Muscle layer of colon (tissue), 2 donors: Measurements from ENCODE around the gene GPC4.
"Not testable (repeated sequence)": the region's sequence is repeated elsewhere in the genome, so short reads cannot be mapped to it uniquely, and the experiment has no call there.

Experiments
- H3K27ac ChIP-seq: one replicate; pipeline ENCODE4 v1.7.0; 2013; ENCODE audit warnings: low read depth, mild to moderate bottlenecking, low read length, moderate library complexity
- H3K27me3 ChIP-seq, 2 donors: one replicate each; pipeline ENCODE4 v1.7.0; 2013; ENCODE audit warnings: low read length in 2 of 2, mild to moderate bottlenecking in 2 of 2; ENCODE audit not compliant: insufficient read depth in 2 of 2, control insufficient read depth in 1 of 2
- H3K36me3 ChIP-seq: one replicate; pipeline ENCODE4 v1.7.0; 2013; ENCODE audit warnings: mild to moderate bottlenecking, low read length; ENCODE audit not compliant: insufficient read depth
- H3K4me1 ChIP-seq: one replicate; pipeline ENCODE4 v1.7.0; 2013; ENCODE audit warnings: mild to moderate bottlenecking, low read length; ENCODE audit not compliant: insufficient read depth
- H3K4me3 ChIP-seq, 2 donors: one replicate each; pipeline ENCODE4 v1.7.0; 2013; ENCODE audit warnings: low read length in 2 of 2, low read depth in 1 of 2, mild to moderate bottlenecking in 1 of 2, moderate library complexity in 1 of 2
- H3K9ac ChIP-seq: one replicate; pipeline ENCODE4 v1.7.0; 2013; ENCODE audit warnings: low read length
- H3K9me3 ChIP-seq: one replicate; pipeline ENCODE4 v1.7.0; 2013; ENCODE audit warnings: mild to moderate bottlenecking, low read length
- donor health status: abdominal sarcoma.
- donor health status: Adenocarcinoma of cecum.

GPC4 gene

GRCh38 chrX:133325422-133325821, 89.9 kb downstream of the GPC4 start:
- H3K36me3 ChIP-seq: no peaks in the 10 kb centered on the region
- H3K27ac ChIP-seq: no peak overlapping the region
- H3K27me3 ChIP-seq: peaks cover 0 to 10% of the 10 kb centered on the region in 2 donors
- H3K4me1 ChIP-seq: peaks cover 27% of the 10 kb centered on the region
- H3K9ac ChIP-seq: no peak overlapping the region
- no peaks in the 10 kb centered on the region for H3K9me3 ChIP-seq
- no peak overlapping the region for H3K4me3 ChIP-seq

- peaks cover 17% of the 10 kb centered on the region for H3K4me1 ChIP-seq
- H3K9ac ChIP-seq: no peak overlapping the region
- no peaks in the 10 kb centered on the region for H3K36me3 ChIP-seq
- peaks cover 0 to 10% of the 10 kb centered on the region in 2 donors for H3K27me3 ChIP-seq
- H3K9me3 ChIP-seq: no peaks in the 10 kb centered on the region
- H3K4me3 ChIP-seq: no peak overlapping the region
- H3K27ac ChIP-seq: no peak overlapping the region
These were observed 91.9 kb downstream of the GPC4 start for GRCh38 chrX:133323431-133323830.

GRCh38 chrX:133322269-133322668, 93.0 kb downstream of the GPC4 start:
- H3K4me3 ChIP-seq, H3K9ac ChIP-seq, H3K27me3 ChIP-seq, H3K36me3 ChIP-seq, H3K9me3 ChIP-seq, H3K27ac ChIP-seq: not testable (repeated sequence)
- H3K4me1 ChIP-seq: peaks cover 11% of the 10 kb centered on the region

- H3K27ac ChIP-seq: no peak overlapping the region
- H3K36me3 ChIP-seq: no peaks in the 10 kb centered on the region
These were observed 93.8 kb downstream of the GPC4 start for GRCh38 chrX:133321451-133321850.

GRCh38 chrX:133314281-133314680, 101.0 kb downstream of the GPC4 start:
- H3K27me3 ChIP-seq: peaks cover 0 to 4% of the 10 kb centered on the region in 2 donors
- H3K4me3 ChIP-seq: no peak overlapping the region
- H3K4me1 ChIP-seq: peaks cover 5% of the 10 kb centered on the region
- H3K36me3 ChIP-seq: no peaks in the 10 kb centered on the region
- no peak overlapping the region for H3K9ac ChIP-seq
- peak overlapping the region; percentile 1 for H3K27ac ChIP-seq
- H3K9me3 ChIP-seq: no peaks in the 10 kb centered on the region

More at GRCh38 chrX:133321451-133321850, 93.8 kb downstream of the GPC4 start:
- Histone ChIP-seq H3K4me3 (no peak overlapping the region), H3K9ac (no peak overlapping the region), H3K27me3 (peaks cover 0 to 10% of the 10 kb centered on the region in 2 donors), H3K9me3 (no peaks in the 10 kb centered on the region), H3K4me1 (peaks cover 4% of the 10 kb centered on the region)

GRCh38 chrX:133308499-133308897, 106.8 kb downstream of the GPC4 start:
- Histone ChIP-seq H3K9me3 (no peaks in the 10 kb centered on the region), H3K36me3 (no peaks in the 10 kb centered on the region), H3K9ac (no peak overlapping the region), H3K27me3 (no peaks in the 10 kb centered on the region), H3K27ac (peak overlapping the region; percentile 41), H3K4me1 (peaks cover 19% of the 10 kb centered on the region), H3K4me3 (no peak overlapping the region)

GRCh38 chrX:133307637-133308498, 107.4 kb downstream of the GPC4 start:
- Histone ChIP-seq H3K27ac (peak overlapping the region; percentile 41), H3K36me3 (no peaks in the 10 kb centered on the region), H3K4me1 (peaks cover 19% of the 10 kb centered on the region), H3K9me3 (no peaks in the 10 kb centered on the region), H3K4me3 (no peak overlapping the region), H3K9ac (no peak overlapping the region), H3K27me3 (no peaks in the 10 kb centered on the region)

GRCh38 chrX:133307094-133307493, 108.2 kb downstream of the GPC4 start:
- Histone ChIP-seq H3K27me3 (no peaks in the 10 kb centered on the region), H3K27ac (no peak overlapping the region), H3K36me3 (peaks cover 3% of the 10 kb centered on the region), H3K9ac (no peak overlapping the region), H3K9me3 (no peaks in the 10 kb centered on the region), H3K4me3 (no peak overlapping the region), H3K4me1 (peaks cover 19% of the 10 kb centered on the region)

GRCh38 chrX:133306316-133306715, 109.0 kb downstream of the GPC4 start:
- H3K27ac ChIP-seq: no peak overlapping the region
- no peak overlapping the region for H3K4me3 ChIP-seq
- H3K9ac ChIP-seq: no peak overlapping the region
- H3K27me3 ChIP-seq: no peaks in the 10 kb centered on the region
- H3K4me1 ChIP-seq: peaks cover 19% of the 10 kb centered on the region
- peaks cover 3% of the 10 kb centered on the region for H3K36me3 ChIP-seq
- H3K9me3 ChIP-seq: no peaks in the 10 kb centered on the region

GRCh38 chrX:133305348-133305747, 109.9 kb downstream of the GPC4 start:
- peaks cover 3% of the 10 kb centered on the region for H3K36me3 ChIP-seq
- no peaks in the 10 kb centered on the region for H3K9me3 ChIP-seq
- H3K4me1 ChIP-seq: peaks cover 22% of the 10 kb centered on the region
- H3K9ac ChIP-seq: no peak overlapping the region
- no peak overlapping the region for H3K27ac ChIP-seq
- no peak overlapping the region for H3K4me3 ChIP-seq
- no peaks in the 10 kb centered on the region for H3K27me3 ChIP-seq

GRCh38 chrX:133302775-133303445, 112.4 kb downstream of the GPC4 start:
- H3K9ac ChIP-seq: no peak overlapping the region

More at GRCh38 chrX:133302775-133303445, 112.4 kb downstream of the GPC4 start:
- no peaks in the 10 kb centered on the region for H3K9me3 ChIP-seq
- peaks cover 12% of the 10 kb centered on the region for H3K4me1 ChIP-seq
- peaks cover 3% of the 10 kb centered on the region for H3K36me3 ChIP-seq
- H3K4me3 ChIP-seq: no peak overlapping the region
- H3K27me3 ChIP-seq: no peaks in the 10 kb centered on the region
- no peak overlapping the region for H3K27ac ChIP-seq
